Anterior cingulate cortex (tissue), 58 donors: Measurements from ENCODE around the gene TMEM130.

Source experiments
- DNase-seq, 58 donors: peaks; one replicate each; lab custom pipeline; 2025; lab: John Stamatoyannopoulos, UW

The TMEM130 gene

DNA sequence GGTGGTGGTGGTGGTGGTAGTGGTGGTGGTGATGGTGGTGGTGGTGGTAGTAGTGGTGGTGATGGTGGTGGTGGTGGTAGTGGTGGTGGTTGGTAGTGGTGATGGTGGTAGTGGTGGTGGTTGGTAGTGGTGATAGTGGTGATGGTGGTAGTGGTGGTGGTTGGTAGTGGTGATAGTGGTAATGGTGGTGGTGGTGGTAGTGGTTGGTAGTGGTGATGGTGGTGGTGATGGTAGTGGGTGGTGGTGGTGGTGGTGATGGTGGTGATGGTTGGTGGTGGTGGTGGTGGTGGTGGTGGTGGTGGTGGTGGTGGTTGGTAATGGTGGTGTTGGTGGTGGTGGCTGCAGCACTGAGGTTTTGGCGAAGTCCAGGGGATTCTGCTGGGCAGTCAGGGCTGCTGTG, 58.5 kb downstream of the TMEM130 start:
- DNase-seq: no peak

GRCh38 chr7:98810153-98810802, 59.5 kb downstream of the TMEM130 start:
- peak in 25 of 58 donors; percentile 3 to 44 (median 10) for DNase-seq

- DNase-seq: no peak
These were observed 60.9 kb downstream of the TMEM130 start for GRCh38 chr7:98808751-98809460.

- no peak for DNase-seq
These were observed 62.5 kb downstream of the TMEM130 start for GRCh38 chr7:98807068-98808048.

DNA sequence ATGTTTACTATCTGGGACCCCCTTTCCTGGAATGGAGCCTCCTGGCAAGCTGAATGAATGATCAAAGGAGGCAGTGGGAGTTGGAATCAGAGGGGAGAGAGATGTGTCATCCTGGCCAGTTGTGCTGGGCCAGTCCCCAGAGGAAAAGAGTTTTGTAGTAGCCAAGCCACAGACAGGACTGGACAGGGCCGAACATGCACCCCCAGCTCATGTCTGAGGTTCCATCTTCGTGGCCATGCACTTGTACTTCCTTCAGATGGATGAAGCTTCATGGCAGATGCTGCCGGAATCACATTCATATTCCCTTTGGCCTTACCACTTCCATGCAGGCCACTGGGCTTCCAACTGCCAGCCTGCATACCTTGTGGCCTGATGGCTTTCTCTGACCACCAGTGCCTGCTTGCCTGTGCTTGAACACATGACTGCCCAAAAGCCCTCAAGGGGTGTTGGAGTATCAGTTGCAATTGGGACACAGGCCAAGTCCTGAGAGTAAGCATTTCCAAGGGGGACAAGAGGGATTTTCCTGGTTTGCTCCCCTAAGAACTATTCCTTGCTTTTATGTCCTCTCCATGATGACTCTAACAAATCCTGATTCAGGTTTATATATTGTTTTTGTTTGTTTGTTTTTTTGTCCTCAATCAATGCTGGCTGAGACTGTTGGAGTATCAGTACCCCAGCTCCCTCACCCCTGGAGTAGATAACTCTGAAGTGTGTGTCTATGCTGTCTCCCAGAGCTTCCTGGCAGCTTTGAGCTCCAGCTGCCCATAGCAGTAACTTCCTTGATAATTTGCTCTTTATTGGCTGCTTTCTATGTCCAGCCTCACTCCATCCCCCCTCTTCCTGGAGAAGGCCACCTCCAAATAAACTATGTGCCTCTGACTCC, 63.6 kb downstream of the TMEM130 start:
- DNase-seq: no peak

- no peak for DNase-seq
These were observed 67.1 kb downstream of the TMEM130 start for GRCh38 chr7:98802781-98803110.

GRCh38 chr7:98802088-98802780, 67.6 kb downstream of the TMEM130 start:
- peak in 26 of 58 donors; percentile 2 to 55 (median 10) for DNase-seq

DNA sequence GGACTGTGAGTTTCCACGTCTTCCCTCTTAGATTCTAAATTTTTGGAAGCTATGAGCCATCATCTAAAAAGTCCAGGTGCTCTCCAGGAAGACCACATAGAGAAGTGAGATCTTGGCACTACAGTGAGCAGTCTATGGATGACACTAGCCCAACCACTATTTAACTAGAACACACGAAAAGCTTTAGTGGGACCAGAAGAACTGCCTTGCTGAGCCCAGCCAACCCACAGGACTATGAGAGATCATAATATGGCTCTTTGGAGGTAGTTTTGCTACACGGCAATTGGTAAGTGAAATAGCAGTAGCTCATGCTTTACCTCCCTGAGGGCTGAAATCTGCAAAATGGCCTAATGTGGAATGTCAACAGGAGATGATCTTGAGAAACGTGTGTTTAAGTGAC, 68.8 kb downstream of the TMEM130 start:
- no peak for DNase-seq

DNA sequence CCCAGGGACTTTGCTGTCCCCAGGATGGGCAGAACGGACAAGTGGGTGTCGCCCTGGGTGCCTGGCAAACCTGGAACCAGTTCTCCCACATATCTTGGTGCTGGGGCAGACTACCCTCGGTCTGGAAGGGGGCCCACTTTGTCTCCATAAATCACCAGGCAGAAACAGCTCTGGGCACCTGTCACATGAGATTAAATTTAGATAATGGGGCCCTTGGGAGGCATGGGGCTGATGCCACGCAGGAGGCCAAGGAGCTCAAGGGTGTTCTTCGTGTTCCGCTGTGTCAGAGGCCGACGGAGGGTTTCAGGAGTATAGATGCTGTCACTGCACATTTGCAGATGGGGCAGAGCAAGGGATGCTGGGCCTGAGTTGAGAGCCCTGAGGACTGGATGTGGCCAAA, 72.7 kb downstream of the TMEM130 start:
- DNase-seq: no peak
